GM21367 (cell line): ENCODE results near the gene MTA3.

ENCODE experiments used
- ATAC-seq: cut with Tn5 transposase; IDR thresholded peaks from one replicate; pipeline ENCODE4 v1.9.1; 2021; ENCODE audit not compliant: unreplicated experiment

The MTA3 gene

DNA sequence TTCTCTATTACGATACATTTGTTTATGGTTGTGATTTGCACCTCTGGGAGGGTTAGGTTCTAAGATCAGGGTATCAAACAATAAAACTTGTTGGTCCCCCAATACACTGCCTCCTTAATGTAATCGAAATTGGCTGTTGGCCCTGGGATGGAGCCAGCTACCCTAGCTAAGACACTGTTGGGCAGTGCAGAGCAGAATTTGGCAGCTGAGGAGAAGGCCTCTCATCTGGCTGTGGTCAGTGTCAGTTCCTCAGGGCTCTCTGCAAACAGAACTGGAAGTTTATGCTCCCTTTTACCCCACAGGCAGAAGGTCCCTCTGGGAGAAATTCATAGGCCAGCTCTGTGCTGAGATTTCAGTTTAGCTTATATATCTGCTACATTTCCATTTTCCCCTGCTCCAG is 232.5 kb downstream of the MTA3 start:
- ATAC-seq: no peak

DNA sequence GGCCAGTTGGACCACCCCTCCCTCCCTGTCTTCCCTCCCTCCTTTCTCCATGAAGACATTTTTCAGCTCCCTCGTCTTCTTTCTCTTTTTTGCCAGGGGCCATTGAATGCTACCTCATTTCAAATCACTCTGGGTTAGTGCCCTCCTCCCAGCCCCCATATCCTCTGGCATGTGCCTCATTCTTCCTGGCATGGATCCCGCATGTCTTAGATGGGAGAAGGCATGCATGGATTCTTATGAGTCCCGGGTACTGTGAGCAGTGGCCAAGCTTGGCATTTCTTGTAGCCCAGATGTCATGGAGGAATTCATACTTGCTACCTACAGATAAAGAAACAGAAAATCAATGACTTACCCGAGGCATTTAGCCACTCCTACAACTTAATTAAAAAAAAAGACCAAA is 232.9 kb downstream of the MTA3 start:
- ATAC-seq: no peak

DNA sequence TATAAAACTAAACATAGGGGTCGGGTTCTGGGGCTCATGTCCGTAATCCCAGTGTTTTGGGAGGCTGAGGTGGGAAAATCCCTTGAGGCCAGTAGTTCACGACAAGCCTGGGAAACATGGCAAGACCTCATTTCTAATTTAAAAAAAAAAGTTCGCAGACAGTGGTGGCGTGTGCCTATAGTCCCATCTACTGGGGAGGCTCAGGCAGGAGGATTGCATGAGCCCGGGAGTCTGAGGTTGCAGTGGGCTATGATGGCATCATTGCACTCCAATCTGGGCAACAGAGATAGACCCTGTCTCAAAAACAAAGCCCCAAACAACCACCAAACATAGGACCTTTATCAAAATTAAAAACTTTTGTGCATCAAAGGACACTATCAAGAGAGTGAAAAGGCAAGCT is 233.7 kb downstream of the MTA3 start:
- ATAC-seq: no peak

DNA sequence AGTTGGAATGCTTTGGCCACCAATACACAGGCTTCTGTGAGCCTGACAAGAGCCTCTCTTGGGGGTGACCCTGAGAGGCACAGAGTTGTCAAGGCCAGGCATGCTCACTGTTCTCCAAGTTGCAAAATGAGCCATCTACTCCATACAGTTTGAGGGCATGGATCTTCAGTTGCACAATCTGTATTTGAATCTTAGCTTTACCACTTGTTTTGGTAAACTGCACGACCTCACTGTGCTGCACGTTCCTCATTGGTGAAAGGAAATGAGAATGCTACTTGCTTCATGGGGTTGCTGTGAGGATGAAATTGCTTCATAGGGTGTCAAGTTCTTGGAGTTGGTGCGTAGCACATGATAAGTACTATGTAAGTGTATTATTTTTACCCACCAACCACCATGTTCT is 235.9 kb downstream of the MTA3 start:
- ATAC-seq: no peak

DNA sequence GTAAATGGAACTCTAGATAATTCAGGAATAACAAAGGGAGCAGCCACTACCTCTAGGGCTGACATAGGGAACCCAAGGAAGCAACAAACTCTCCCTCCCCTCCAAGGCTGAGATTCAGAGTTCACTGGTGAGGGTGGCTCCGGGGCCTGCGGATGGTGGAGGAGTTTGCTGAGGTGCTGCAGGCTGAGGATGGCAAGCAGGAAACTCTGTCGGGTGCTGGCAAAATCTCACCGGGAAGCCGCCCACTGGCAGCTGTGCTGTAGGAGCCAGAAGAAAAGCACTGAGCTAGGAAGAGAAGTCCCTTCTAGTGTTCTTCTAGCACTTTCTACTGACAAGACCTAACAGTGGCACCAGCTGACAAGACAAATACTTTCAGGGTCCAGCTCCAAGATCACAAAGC is 236.5 kb downstream of the MTA3 start:
- ATAC-seq: no peak
